Osteoblast (primary cell): ENCODE measurements around the gene RAD50. TPM values are rescaled to one million over a fixed set of nuclear protein-coding genes. Genes with fewer than 3 reads are reported as not detected.
A peak's percentile ranks its signal among the peaks of the same experiment; 100 is the strongest.

Experiments used
- DNase-seq: peaks from one replicate; pipeline ENCODE4 v3.0.0; 2011; ENCODE audit warnings: low spot score, mixed read lengths; ENCODE audit not compliant: insufficient read length; ENCODE audit errors: missing footprints
- H2AFZ ChIP-seq: 2 replicates; pipeline ENCODE4 v1.6.0; 2011; ENCODE audit warnings: mild to moderate bottlenecking, low read length
- H3K27ac ChIP-seq: 2 replicates; pipeline ENCODE4 v1.5.1; 2011; ENCODE audit warnings: mild to moderate bottlenecking, low read depth, low read length, moderate library complexity
- H3K27me3 ChIP-seq: 2 replicates; pipeline ENCODE4 v1.6.0; 2012; ENCODE audit warnings: mild to moderate bottlenecking, control low read depth, inconsistent platforms, low read length, moderate library complexity; ENCODE audit not compliant: insufficient read depth
- H3K36me3 ChIP-seq: 2 replicates; pipeline ENCODE4 v1.5.1; 2011; ENCODE audit warnings: mild to moderate bottlenecking, low read length, control low read depth, moderate library complexity; ENCODE audit not compliant: insufficient read depth
- H3K4me1 ChIP-seq: 2 replicates; pipeline ENCODE4 v1.5.1; 2011; ENCODE audit warnings: mild to moderate bottlenecking, low read length, control low read depth, moderate library complexity; ENCODE audit not compliant: insufficient read depth
- H3K4me2 ChIP-seq: 2 replicates; pipeline ENCODE4 v1.6.0; 2011; ENCODE audit warnings: mild to moderate bottlenecking, low read length; ENCODE audit not compliant: insufficient read depth
- H3K4me3 ChIP-seq: fragments of 200-600 bp; sonication (generic); 3 replicates; pipeline ENCODE4 v1.5.1; 2012; ENCODE audit warnings: mild to moderate bottlenecking, low read length, inconsistent platforms; ENCODE audit not compliant: insufficient read depth
- H3K79me2 ChIP-seq: 2 replicates; pipeline ENCODE4 v1.6.0; 2012; ENCODE audit warnings: mild to moderate bottlenecking, low read length, control low read depth, inconsistent platforms; ENCODE audit not compliant: insufficient read depth
- H3K9me3 ChIP-seq: 2 replicates; pipeline ENCODE4 v1.5.1; 2011; ENCODE audit warnings: low read depth, low read length, control low read depth
- H4K20me1 ChIP-seq: 2 replicates; pipeline ENCODE4 v1.6.0; 2012; ENCODE audit warnings: mild to moderate bottlenecking, low read length, control low read depth; ENCODE audit not compliant: insufficient read depth
- total RNA-seq: library from RNA; depleted of rRNA; stranded (reverse); fragments of >200 nt; gene quantifications from 2 replicates; pipeline ENCODE4 v1.2.3, GENCODE V29; 2012
- TF ChIP-seq, protein P1 (sequence below): IDR thresholded peaks from 2 replicates; pipeline ENCODE4 v1.5.1; 2011; ENCODE audit warnings: mild to moderate bottlenecking, low read depth, low read length, moderate library complexity; ENCODE audit errors: extremely low read depth

Gene RAD50
- total RNA-seq, 1 donor: 39.4 TPM

GRCh38 chr5:132655821-132656773 lies 99.3 kb downstream of the RAD50 start:
- Histone ChIP-seq H3K9me3 (no peaks in the 10 kb centered on the region), H3K27ac (no peak overlapping the region), H3K4me1 (peaks cover 7% of the 10 kb centered on the region), H3K4me2 (peak overlapping the region; percentile 76), H4K20me1 (no peaks in the 10 kb centered on the region), H3K4me3 (peak overlapping the region; percentile 65), H3K27me3 (peaks cover 19% of the 10 kb centered on the region), H3K79me2 (no peaks in the 10 kb centered on the region), H3K36me3 (no peaks in the 10 kb centered on the region), H2AFZ (peak overlapping the region; percentile 56)
- peak; percentile 92 for DNase-seq
- TF ChIP-seq, protein P1, sequence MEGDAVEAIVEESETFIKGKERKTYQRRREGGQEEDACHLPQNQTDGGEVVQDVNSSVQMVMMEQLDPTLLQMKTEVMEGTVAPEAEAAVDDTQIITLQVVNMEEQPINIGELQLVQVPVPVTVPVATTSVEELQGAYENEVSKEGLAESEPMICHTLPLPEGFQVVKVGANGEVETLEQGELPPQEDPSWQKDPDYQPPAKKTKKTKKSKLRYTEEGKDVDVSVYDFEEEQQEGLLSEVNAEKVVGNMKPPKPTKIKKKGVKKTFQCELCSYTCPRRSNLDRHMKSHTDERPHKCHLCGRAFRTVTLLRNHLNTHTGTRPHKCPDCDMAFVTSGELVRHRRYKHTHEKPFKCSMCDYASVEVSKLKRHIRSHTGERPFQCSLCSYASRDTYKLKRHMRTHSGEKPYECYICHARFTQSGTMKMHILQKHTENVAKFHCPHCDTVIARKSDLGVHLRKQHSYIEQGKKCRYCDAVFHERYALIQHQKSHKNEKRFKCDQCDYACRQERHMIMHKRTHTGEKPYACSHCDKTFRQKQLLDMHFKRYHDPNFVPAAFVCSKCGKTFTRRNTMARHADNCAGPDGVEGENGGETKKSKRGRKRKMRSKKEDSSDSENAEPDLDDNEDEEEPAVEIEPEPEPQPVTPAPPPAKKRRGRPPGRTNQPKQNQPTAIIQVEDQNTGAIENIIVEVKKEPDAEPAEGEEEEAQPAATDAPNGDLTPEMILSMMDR: no peak

DNA sequence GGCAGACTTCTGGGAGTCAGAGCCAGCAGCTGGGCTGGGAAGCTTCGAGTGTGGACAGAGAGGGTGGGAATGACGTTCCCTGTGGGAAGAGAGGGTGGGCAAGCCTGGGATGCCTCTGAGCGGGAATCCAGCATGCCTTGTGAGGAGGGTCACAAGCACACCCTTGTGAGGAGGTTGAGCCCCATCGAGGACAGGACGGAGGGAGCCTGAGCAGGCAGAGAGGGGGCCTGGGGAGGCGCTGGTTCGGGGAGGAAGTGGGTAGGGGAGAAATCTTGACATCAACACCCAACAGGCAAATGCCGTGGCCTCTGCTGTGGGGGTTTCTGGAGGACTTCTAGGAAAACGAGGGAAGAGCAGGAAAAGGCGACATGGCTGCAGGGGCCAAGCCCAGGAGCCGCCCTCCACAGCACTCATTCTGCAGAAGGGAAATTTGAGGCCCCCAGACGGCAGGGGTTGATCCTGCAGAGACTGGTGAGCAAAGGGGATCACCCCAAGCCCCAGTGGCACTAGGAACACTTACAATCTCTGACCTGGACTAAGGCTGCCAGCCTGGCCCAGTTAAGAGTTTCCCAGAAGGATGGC lies 100.1 kb downstream of the RAD50 start:
- Histone ChIP-seq H3K36me3 (no peaks in the 10 kb centered on the region), H4K20me1 (no peaks in the 10 kb centered on the region), H2AFZ (no peak overlapping the region), H3K4me2 (peak overlapping the region; percentile 76), H3K9me3 (no peaks in the 10 kb centered on the region), H3K4me1 (peaks cover 10% of the 10 kb centered on the region), H3K27me3 (peaks cover 19% of the 10 kb centered on the region), H3K4me3 (peak overlapping the region; percentile 65), H3K27ac (no peak overlapping the region), H3K79me2 (no peaks in the 10 kb centered on the region)
- DNase-seq: no peak
- TF ChIP-seq, protein P1: no peak

GRCh38 chr5:132657676-132658380 lies 101.1 kb downstream of the RAD50 start, which contains the start of gene IL13:
Gene IL13 (plus strand): TSS chr5:132658173. CDS start chr5:132658187, 14 bp downstream.
- TF ChIP-seq, protein P1: no peak
- H2AFZ ChIP-seq: no peak within 1 kb of the TSS
- no peak within 1 kb of the TSS for H3K4me2 ChIP-seq
- H3K79me2 ChIP-seq: no peaks in the 10 kb centered on the region
- H3K9me3 ChIP-seq: no peaks in the 10 kb centered on the region
- H3K27ac ChIP-seq: no peak within 1 kb of the TSS
- H3K36me3 ChIP-seq: no peaks in the 10 kb centered on the region
- peaks cover 10% of the 10 kb centered on the region for H3K4me1 ChIP-seq
- no peak within 1 kb of the TSS for H3K4me3 ChIP-seq
- no peak for DNase-seq
- H3K27me3 ChIP-seq: peaks cover 19% of the 10 kb centered on the region
- H4K20me1 ChIP-seq: no peaks in the 10 kb centered on the region
